ENCODE measurements around the gene RCOR2.
"Not testable (repeated sequence)": the region's sequence is repeated elsewhere in the genome, so short reads cannot be mapped to it uniquely, and the experiment has no call there.

RCOR2 gene

GRCh38 chr11:63916837-63917691, at the start of gene RCOR2:
RCOR2 (minus strand) TSS chr11:63917164; CDS start chr11:63916456, 708 bp downstream.
- peak; percentile 90 for DNase-seq

- DNase-seq = no peak
Observed at GRCh38 chr11:63966444-63966843, 49.5 kb upstream of the RCOR2 start.

- DNase-seq = not testable (repeated sequence)
Observed at GRCh38 chr11:63963895-63964294, 46.9 kb upstream of the RCOR2 start.

- DNase-seq = peak; percentile 83
Observed at GRCh38 chr11:63961608-63962412, 44.8 kb upstream of the RCOR2 start.

GRCh38 chr11:63958008-63958407, 41.0 kb upstream of the RCOR2 start:
- DNase-seq = no peak

DNA sequence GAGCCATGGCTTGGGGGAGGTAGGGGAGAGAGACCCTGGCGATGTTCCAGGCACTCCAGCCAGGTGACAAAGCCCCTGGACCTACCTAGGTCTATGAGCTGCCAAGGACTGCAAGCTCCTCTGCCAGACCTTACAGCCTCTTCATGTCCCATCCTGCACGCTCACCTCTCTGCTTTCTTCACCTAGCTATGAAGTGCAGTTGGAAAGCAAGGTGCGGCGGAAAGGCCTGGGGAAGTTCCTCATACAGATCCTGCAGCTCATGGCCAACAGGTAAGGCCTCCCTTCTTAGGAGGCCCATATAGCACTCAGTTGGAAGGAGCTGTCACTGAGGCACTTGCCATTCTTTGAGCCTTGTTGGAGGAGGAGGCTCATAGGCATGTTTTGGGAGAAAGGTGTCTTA, 35.6 kb upstream of the RCOR2 start:
- no peak for DNase-seq

DNA sequence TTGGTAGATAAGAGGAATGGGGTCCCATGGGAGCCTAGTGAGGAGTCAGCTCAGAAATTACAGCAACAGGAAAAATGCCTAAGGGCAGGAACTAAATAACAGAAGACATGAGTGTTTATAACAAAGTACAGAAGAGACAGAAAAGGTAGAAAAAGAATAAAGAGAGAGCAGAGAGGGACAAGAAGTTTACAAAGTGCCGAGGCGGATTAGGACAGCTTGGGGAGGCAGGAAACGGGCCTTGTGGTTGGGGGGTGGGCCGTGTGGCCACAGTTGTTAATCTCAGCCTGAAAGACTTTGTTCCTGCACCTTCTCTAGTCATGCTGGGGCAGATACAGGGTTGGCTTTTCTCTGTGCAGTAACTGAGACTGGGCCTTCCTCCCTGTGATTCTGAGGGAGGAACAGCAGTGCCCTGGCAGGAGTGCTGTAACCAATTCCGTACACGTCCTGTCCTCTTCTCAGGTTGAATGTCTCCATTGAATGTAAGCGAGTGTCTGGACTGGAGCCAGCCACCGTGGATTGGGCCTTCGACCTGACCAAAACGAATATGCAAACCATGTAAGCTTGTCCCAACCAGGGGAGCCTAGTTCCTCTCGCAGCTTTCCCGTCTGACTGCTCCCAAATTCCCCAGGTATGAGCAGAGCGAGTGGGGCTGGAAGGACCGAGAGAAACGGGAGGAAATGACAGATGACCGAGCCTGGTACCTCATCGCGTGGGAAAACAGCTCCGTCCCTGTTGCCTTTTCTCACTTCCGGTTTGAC, 35.0 kb upstream of the RCOR2 start:
- DNase-seq = no peak

DNA sequence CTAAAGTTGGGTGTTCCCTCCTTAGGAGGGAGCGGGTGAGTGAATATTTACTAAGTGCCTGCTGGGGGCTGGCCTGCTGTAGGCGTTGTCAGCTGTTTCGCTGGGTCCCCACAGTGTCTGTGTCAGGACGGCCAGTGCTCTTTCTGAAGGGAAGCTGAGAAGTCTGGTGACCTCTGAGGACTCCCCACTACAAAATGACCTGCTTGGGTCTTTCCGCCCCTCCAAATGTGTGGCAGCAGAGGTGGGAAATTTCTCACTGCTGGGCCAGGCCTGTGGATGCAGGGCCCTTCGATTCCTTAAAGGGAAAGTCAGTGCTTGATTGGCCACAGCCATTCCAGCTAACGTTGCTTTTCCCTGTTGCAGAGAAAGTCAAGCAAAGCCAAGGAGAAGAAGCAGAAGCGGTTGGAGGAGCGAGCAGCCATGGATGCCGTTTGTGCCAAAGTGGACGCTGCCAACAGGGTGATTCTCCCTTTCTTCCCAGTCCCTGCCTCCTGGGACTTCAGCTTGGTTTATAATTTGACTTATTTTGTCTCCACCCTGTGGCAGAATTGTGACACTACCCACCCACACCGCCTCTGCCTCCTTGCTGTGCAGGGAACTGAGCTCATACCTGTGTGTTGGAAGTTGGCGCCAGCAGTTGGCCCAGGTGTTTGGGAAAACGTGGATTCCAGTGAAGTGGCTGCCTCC, 28.7 kb upstream of the RCOR2 start:
- peak; percentile 65 for DNase-seq

DNA sequence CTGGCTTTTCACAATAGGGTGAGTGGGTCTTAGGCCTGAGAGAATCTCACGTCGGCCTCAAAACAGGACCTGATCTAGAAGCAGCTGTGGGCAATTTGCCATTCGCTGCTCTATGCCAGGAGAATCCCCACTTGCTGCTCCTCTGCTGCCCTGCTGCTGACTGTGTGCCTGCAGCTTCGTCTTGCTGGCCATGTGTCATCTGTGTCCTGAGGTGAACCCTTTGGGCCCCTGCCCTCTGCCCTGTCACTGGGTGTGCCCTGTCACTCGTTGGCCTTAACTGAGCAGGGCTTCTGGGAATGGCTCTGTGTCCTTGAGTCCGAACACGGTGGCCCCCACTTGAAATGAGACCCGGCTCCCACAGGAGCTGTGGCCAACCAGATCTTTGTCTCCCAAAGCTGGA, 28.0 kb upstream of the RCOR2 start:
- DNase-seq = no peak

DNA sequence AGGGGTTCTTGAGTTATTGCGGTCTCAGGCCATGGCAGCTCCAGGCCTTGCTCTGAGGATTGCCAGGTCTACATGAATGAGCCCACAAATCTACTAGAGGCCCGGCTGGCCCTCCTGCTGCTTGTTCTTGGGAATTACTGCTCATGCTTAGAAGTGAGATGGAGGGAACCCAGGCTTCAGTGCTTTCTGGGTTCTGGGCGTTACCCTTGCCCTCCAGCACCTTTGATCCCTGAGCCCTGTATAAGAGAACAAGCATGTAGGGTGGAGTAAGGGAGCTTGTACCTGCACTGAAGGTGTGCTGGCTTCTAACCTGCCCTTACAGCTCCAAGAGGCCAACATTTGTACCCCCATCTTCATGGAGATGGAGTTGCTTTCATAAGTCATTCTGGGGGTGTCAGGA, 25.8 kb upstream of the RCOR2 start:
- no peak for DNase-seq

DNA sequence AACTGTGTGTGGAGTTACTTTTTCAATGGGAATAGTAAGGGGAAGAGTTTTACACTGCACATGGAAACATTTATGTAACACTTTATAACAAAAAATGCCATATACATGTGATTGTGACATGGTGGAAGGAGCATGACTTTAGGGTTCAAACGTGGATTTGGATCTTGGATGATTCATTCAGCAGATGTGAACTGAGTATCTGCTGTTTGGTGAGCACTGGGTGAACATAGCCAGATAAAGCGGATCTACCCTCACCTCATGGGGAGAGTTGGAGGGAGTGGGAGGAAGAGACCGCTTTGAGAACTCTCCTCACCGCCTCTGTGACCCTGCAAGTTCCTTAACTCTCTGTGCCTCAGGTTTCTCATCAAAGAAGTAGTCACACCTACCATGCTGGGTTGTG, 24.9 kb upstream of the RCOR2 start:
- DNase-seq = no peak

- DNase-seq = no peak
Observed at GRCh38 chr11:63940786-63941185, 23.8 kb upstream of the RCOR2 start.

- peak; percentile 42 for DNase-seq
Observed at GRCh38 chr11:63939397-63939891, 22.5 kb upstream of the RCOR2 start.

- DNase-seq = peak; percentile 98
Observed at GRCh38 chr11:63938479-63939396, 21.8 kb upstream of the RCOR2 start, which contains the start of gene NAA40. NAA40 (plus strand) TSS chr11:63939002; CDS start chr11:63939097, 95 bp downstream.

DNA sequence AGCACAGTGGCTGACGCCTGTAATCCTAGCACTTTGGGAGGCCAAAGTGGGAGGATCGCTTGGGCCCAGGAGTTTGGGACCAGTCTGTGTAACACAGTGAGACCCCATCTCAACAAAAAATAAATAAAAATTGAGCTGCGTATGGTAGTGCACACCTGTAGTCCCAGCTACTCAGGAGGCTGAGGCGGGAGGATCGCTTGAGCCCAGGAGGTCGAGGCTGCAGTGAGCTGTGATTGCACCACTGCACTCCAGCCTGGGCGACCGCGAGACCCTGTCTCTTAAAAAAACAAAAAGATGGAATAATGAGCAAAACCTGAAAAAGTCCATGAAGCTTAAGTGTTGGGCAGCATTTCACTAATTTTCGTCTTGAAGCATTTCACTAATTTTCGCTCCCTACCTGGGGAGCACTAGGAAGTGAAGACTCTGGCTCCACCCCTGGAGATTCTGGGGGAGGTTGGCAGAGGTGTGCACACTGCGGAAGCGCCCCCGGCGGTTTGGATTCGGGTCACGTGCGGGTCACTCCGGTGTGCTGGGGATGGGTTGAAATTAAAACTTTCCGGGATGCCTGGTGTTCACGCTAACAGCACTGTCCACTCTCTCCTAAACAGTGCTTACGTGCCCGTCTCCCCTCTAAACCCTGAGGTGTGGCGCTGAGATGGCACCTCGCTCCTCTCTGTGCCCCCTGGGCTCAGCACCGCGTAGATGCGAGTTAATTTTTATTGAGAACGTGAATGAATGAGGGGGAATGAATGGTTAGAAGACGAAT, 20.9 kb upstream of the RCOR2 start:
- DNase-seq = peak; percentile 65

GRCh38 chr11:63933459-63933858, 16.5 kb upstream of the RCOR2 start:
- DNase-seq = no peak

- DNase-seq = no peak
Observed at GRCh38 chr11:63931876-63932275, 14.9 kb upstream of the RCOR2 start.

GRCh38 chr11:63931045-63931444, 14.1 kb upstream of the RCOR2 start:
- no peak for DNase-seq

DNA sequence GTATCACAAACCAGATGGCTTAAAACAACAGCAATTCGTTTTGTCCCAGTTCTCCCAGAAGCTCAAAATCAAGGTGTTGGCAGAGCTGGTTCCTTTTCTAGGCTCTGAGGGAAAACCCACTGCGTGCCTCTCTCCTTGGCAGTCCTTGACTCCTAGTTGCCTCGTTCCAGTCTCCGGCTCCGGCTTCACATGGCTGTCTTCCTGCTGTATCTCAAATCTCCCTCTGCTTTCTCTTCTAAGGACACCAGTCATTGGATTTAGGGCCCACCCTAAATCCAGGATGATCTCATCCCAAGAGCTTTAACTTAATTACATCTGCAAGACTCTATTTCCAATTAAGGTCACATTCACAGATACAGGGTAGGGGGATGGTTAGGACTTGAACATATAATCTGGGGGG, 12.7 kb upstream of the RCOR2 start:
- DNase-seq = no peak

GRCh38 chr11:63923319-63923718, 6.4 kb upstream of the RCOR2 start:
- DNase-seq = no peak

All from NCI-H146 (cell line).